ENCODE results near the gene GTF3C2. TPM values are rescaled to one million over a fixed set of nuclear protein-coding genes. Genes with fewer than 3 reads are reported as not detected.

The GTF3C2 gene
- total and polyA plus RNA-seq, 2 of the 13 experiments (the other 11 are each of a cell fraction or from before 2014, with no cell fraction given), result 77.5 to 130 TPM

DNA sequence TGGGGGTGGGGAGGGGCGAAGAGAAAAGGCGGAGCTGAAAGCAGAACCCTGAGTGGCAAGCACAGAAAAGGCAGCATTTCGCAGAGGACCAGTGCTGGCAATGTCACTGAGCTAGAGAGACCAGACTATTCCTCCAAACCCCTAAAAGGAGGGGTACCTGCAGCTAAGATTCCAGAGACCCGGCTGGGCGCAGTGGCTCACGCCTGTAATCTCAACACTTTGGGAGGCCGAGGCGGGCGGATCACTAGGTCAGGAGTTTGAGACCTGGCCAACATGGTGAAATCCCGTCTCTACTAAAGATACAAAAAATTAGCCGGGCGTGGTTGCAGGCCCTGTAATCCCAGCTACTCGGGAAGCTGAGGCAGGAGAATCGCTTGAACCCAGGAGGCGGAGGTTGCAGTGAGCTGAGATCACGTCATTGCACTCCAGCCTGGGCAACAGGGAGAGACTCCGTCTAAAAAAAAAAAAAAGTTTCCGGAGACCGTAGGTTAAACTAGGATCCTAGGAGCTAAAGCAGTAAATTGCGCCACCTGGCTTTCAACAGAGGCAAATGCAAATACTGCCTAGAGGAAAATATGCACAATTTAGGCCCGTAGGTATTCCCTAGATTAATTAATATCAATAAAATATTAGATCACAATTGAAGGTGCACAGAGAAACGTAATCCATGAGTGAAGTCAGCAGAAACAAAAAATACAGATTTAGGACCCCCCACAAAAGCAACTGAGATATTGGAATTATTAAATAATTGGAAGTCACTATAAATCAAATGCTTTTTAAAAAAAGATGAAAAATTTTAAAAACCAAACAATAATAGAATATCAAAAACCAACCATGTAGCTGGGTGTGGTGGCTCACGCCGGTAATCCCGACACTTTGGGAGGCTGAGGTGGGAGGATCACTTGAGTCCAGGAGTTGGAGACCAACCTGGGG is 53.2 kb downstream of the GTF3C2 start (continued):
- TF ChIP-seq, protein P1, sequence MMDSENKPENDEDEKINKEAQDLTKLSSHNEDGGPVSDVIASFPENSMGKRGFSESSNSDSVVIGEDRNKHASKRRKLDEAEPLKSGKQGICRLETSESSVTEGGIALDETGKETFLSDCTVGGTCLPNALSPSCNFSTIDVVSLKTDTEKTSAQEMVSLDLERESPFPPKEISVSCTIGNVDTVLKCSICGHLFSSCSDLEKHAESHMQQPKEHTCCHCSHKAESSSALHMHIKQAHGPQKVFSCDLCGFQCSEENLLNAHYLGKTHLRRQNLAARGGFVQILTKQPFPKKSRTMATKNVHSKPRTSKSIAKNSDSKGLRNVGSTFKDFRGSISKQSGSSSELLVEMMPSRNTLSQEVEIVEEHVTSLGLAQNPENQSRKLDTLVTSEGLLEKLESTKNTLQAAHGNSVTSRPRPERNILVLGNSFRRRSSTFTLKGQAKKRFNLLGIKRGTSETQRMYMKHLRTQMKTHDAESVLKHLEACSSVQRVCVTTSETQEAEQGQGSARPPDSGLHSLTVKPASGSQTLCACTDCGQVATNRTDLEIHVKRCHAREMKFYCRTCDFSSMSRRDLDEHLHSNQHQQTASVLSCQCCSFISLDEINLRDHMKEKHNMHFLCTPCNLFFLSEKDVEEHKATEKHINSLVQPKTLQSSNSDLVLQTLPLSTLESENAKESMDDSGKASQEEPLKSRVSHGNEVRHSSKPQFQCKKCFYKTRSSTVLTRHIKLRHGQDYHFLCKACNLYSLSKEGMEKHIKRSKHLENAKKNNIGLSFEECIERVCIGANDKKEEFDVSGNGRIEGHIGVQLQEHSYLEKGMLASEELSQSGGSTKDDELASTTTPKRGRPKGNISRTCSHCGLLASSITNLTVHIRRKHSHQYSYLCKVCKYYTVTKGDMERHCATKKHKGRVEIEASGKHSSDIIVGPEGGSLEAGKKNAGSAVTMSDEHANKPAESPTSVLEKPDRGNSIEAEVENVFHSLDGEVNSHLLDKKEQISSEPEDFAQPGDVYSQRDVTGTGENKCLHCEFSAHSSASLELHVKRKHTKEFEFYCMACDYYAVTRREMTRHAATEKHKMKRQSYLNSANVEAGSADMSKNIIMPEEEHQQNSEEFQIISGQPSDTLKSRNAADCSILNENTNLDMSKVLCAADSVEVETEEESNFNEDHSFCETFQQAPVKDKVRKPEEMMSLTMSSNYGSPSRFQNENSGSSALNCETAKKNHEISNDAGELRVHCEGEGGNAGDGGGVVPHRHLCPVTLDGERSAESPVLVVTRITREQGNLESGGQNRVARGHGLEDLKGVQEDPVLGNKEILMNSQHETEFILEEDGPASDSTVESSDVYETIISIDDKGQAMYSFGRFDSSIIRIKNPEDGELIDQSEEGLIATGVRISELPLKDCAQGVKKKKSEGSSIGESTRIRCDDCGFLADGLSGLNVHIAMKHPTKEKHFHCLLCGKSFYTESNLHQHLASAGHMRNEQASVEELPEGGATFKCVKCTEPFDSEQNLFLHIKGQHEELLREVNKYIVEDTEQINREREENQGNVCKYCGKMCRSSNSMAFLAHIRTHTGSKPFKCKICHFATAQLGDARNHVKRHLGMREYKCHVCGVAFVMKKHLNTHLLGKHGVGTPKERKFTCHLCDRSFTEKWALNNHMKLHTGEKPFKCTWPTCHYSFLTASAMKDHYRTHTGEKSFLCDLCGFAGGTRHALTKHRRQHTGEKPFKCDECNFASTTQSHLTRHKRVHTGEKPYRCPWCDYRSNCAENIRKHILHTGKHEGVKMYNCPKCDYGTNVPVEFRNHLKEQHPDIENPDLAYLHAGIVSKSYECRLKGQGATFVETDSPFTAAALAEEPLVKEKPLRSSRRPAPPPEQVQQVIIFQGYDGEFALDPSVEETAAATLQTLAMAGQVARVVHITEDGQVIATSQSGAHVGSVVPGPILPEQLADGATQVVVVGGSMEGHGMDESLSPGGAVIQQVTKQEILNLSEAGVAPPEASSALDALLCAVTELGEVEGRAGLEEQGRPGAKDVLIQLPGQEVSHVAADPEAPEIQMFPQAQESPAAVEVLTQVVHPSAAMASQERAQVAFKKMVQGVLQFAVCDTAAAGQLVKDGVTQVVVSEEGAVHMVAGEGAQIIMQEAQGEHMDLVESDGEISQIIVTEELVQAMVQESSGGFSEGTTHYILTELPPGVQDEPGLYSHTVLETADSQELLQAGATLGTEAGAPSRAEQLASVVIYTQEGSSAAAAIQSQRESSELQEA (CRISPR knock-in tag; IDR thresholded peaks at IDR 0.05; ENCODE audit: not compliant biosample characterization), result peak; percentile 39
- 0 out of 2 replicates have a peak, but pooled peaks have one; percentile 54 for TF ChIP-seq ZNF33A (CRISPR knock-in tag; IDR thresholded peaks at IDR 0.05; ENCODE audit: borderline replicate concordance)
- no peak for TF ChIP-seq ZBTB7A (CRISPR knock-in tag; IDR thresholded peaks at IDR 0.05)
- peak; percentile 39; the same call in 1 of the 2 replicates for TF ChIP-seq ZNF670 (CRISPR knock-in tag; IDR thresholded peaks at IDR 0.05; ENCODE audit: borderline replicate concordance)
- no peak for TF ChIP-seq FOXP1 (IDR thresholded peaks at IDR 0.05)
- TF ChIP-seq FOXP1 (CRISPR knock-in tag; IDR thresholded peaks at IDR 0.05), result peak; percentile 10; the same call in 1 of the 2 replicates
- TF ChIP-seq YEATS2 (CRISPR knock-in tag; IDR thresholded peaks at IDR 0.05; ENCODE audit: borderline replicate concordance), result peak; percentile 32; the same call in 1 of the 2 replicates
- 0 out of 2 replicates have a peak, but pooled peaks have one; percentile 34 for TF ChIP-seq ISL2 (CRISPR knock-in tag; IDR thresholded peaks at IDR 0.05)
- peak; percentile 51 for TF ChIP-seq CREB1 (IDR thresholded peaks at IDR 0.05)
- TF ChIP-seq CREB1 (CRISPR knock-in tag; IDR thresholded peaks at IDR 0.05), result peak; percentile 54; the same call in 1 of the 2 replicates
- TF ChIP-seq TAF1 (CRISPR knock-in tag; IDR thresholded peaks at IDR 0.05), result peak; percentile 44
- TF ChIP-seq PHF8 (CRISPR knock-in tag; IDR thresholded peaks at IDR 0.05), result no peak
- TF ChIP-seq EED (CRISPR knock-in tag; IDR thresholded peaks at IDR 0.05), result no peak
- TF ChIP-seq ZMYM3 (CRISPR knock-in tag; IDR thresholded peaks at IDR 0.05), result peak; percentile 54; the same call in 1 of the 2 replicates
- TF ChIP-seq MEF2D (CRISPR knock-in tag; IDR thresholded peaks at IDR 0.05), result 0 out of 2 replicates have a peak, but pooled peaks have one; percentile 64
- TF ChIP-seq MEIS1 (CRISPR knock-in tag; IDR thresholded peaks at IDR 0.05; ENCODE audit: borderline replicate concordance), result 0 out of 2 replicates have a peak, but pooled peaks have one; percentile 21
- 0 out of 2 replicates have a peak, but pooled peaks have one; percentile 61 for TF ChIP-seq ZNF816 (CRISPR knock-in tag; IDR thresholded peaks at IDR 0.05; ENCODE audit: borderline replicate concordance)
- TF ChIP-seq THAP11 (CRISPR knock-in tag; IDR thresholded peaks at IDR 0.05), result peak; percentile 65; the same call in 1 of the 2 replicates
- peak; percentile 22; the same call in 1 of the 2 replicates for TF ChIP-seq ZNF12 (CRISPR knock-in tag; IDR thresholded peaks at IDR 0.05)
